PC-3 (cell line): Measurements from ENCODE around the gene TYRO3.

Experiments used
- CTCF ChIP-seq: fragments of 300-600 bp; sonication (generic); conservative IDR thresholded peaks from 2 replicates; pipeline ENCODE4 v1.5.1; 2017; ENCODE audit warnings: antibody characterized with exemption, low read depth, mild to moderate bottlenecking, low read length
- EZH2 ChIP-seq: fragments of 300-600 bp; sonication (generic); IDR thresholded peaks from one replicate; pipeline ENCODE4 v1.6.1; 2017; ENCODE audit warnings: antibody characterized with exemption, mild to moderate bottlenecking, low read length; ENCODE audit not compliant: unreplicated experiment

- TF ChIP-seq CTCF (peak; percentile 50), EZH2 (no peak)
Measured at GRCh38 chr15:41585127-41586047, 26.4 kb downstream of the TYRO3 start.
